GM12873 (cell line): Measurements from ENCODE around the gene BCR.

Source experiments
- CTCF ChIP-seq: IDR thresholded peaks from 2 replicates; pipeline ENCODE4 v1.5.1; 2012; ENCODE audit warnings: low read depth, mild to moderate bottlenecking, moderate library complexity, low read length, control low read depth; ENCODE audit not compliant: insufficient read depth; ENCODE audit errors: missing control alignments

Gene BCR

GRCh38 chr22:23268139-23268712, 87.9 kb downstream of the BCR start:
- no peak for TF ChIP-seq CTCF

GRCh38 chr22:23268877-23269276, 88.6 kb downstream of the BCR start:
- TF ChIP-seq CTCF, result no peak

GRCh38 chr22:23269441-23270211, 89.3 kb downstream of the BCR start:
- no peak for TF ChIP-seq CTCF

- no peak for TF ChIP-seq CTCF
These were observed 90.0 kb downstream of the BCR start for GRCh38 chr22:23270212-23270733.

- no peak for TF ChIP-seq CTCF
These were observed 90.7 kb downstream of the BCR start for GRCh38 chr22:23270798-23271596.

- TF ChIP-seq CTCF, result no peak
These were observed 91.2 kb downstream of the BCR start for GRCh38 chr22:23271597-23271908.

- TF ChIP-seq CTCF, result no peak
These were observed 92.1 kb downstream of the BCR start for GRCh38 chr22:23272371-23272770.
